Dendritic cell treated with granulocyte-macrophage colony-stimulating factor and Interleukin-4, amounts not matched to agents 40 ng/mL and 50 ng/mL, for 4 days (primary cell): ENCODE data around the gene RNASEH2A.
A peak's percentile ranks its signal among the peaks of the same experiment; 100 is the strongest.

Experiments used
- H3K27ac Mint-ChIP-seq: one replicate; pipeline ENCODE4 v1.8.0; 2022; ENCODE audit warnings: mild to moderate bottlenecking, mixed read lengths
- H3K27me3 Mint-ChIP-seq: one replicate; pipeline ENCODE4 v1.8.0; 2022; ENCODE audit warnings: mild to moderate bottlenecking, mixed read lengths
- H3K36me3 Mint-ChIP-seq: one replicate; pipeline ENCODE4 v1.8.0; 2022; ENCODE audit warnings: low read depth, mixed read lengths
- H3K4me1 Mint-ChIP-seq: one replicate; pipeline ENCODE4 v1.8.0; 2022; ENCODE audit warnings: low read depth, mixed read lengths
- H3K4me3 Mint-ChIP-seq: one replicate; pipeline ENCODE4 v1.8.0; 2022; ENCODE audit warnings: mild to moderate bottlenecking, moderate library complexity, mixed read lengths
- H3K9me3 Mint-ChIP-seq: one replicate; pipeline ENCODE4 v1.8.0; 2022; ENCODE audit warnings: mixed read lengths
- intact Hi-C: fragments of 100-400 bp; cut with micrococcal nuclease; formaldehyde crosslinking; loops from one replicate; pipeline ENCODE4 v1.15.0; 2022

The RNASEH2A gene

GRCh38 chr19:12786141-12786870 is 20.1 kb upstream of the RNASEH2A start:
- H3K4me1 Mint-ChIP-seq = peaks cover 41% of the 10 kb centered on the region
- H3K36me3 Mint-ChIP-seq = peaks cover 20% of the 10 kb centered on the region
- H3K27ac Mint-ChIP-seq = no peak overlapping the region
- H3K4me3 Mint-ChIP-seq = peak overlapping the region; percentile 40
- H3K9me3 Mint-ChIP-seq = no peaks in the 10 kb centered on the region
- intact Hi-C loops = no loop called here
- no peaks in the 10 kb centered on the region for H3K27me3 Mint-ChIP-seq

GRCh38 chr19:12786952-12787351 is 19.4 kb upstream of the RNASEH2A start:
- no peaks in the 10 kb centered on the region for H3K27me3 Mint-ChIP-seq
- H3K9me3 Mint-ChIP-seq = no peaks in the 10 kb centered on the region
- intact Hi-C loops = no loop called here
- peaks cover 35% of the 10 kb centered on the region for H3K4me1 Mint-ChIP-seq
- H3K4me3 Mint-ChIP-seq = peak overlapping the region; percentile 40
- no peak overlapping the region for H3K27ac Mint-ChIP-seq
- H3K36me3 Mint-ChIP-seq = peaks cover 27% of the 10 kb centered on the region

DNA sequence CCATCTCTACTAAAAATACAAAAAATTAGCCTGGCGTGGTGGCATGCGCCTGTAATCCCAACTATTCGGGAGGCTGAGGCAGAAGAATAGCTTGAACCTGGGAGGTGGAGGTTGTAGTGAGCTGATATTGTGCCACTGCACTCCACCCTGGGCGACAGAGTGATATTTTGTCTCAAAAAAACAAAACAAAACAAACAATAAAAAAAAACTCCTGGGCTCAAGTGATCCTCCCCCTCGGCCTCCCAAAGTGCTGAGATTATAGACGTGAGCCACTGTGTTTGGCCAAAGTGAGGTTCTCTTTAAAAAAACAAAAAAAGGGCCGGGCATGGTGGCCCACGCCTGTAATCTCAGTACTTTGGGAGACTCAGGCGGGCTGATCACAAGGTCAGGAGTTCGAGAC is 18.9 kb upstream of the RNASEH2A start:
- Mint-ChIP-seq H3K4me3 (no peak overlapping the region), H3K4me1 (peaks cover 31% of the 10 kb centered on the region), H3K9me3 (no peaks in the 10 kb centered on the region), H3K36me3 (peaks cover 32% of the 10 kb centered on the region), H3K27me3 (no peaks in the 10 kb centered on the region), H3K27ac (no peak overlapping the region)
- intact Hi-C loops = no loop called here

DNA sequence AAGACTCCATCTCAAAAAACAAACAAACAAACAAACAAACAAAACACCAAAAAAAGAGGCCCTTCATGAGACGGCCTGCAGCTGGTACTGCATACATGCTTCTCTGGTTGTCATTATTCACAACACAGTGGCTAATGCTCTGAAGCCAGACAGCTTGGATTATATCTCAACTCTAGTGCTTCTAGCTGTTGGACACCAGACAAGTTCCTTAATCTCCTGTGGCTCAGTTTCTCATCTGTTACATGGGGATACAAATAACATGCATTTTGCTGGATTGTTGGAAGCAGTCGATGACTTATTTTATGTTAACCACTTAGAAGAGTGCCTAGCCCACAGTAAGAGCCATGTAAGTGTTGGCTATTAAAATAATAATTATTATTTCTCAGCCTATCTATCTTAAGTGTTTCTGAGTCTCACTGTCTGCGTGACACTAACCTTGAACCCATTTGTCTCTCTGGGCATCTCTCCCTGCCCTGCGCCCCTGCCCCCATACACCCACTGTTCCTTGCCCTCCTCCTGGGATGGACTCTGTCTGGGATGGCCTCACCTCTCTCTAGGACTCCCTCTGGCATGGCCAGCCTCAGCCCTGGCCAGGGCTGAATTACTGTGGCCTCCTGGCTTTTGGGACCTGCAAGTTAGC is 18.2 kb upstream of the RNASEH2A start:
- H3K36me3 Mint-ChIP-seq = peaks cover 39% of the 10 kb centered on the region
- intact Hi-C loops = no loop called here
- H3K27ac Mint-ChIP-seq = no peak overlapping the region
- H3K27me3 Mint-ChIP-seq = no peaks in the 10 kb centered on the region
- H3K4me3 Mint-ChIP-seq = peak overlapping the region; percentile 91
- H3K9me3 Mint-ChIP-seq = no peaks in the 10 kb centered on the region
- peaks cover 31% of the 10 kb centered on the region for H3K4me1 Mint-ChIP-seq

DNA sequence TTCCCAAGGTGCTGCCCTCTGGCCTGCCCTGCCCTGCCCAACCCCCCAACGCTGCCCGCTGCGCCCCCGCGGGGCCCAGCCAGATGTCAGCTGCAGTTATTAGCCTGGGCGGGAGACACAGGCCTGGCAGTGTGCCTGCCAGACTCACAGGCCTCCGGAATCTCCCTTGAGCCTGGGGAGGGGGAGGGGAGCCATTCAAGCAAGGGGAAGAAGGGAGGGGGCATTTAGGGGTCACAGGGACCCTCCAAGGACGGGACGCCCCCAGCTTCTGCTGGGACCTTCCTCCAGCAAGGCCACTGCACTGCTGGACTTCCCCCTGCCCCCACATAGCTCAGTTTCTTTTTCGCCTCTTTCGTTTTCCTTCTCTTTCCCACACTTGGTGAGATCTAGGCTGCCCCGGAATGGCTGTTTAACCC is 17.7 kb upstream of the RNASEH2A start:
- Mint-ChIP-seq H3K4me3 (peak overlapping the region; percentile 91), H3K27me3 (no peaks in the 10 kb centered on the region), H3K36me3 (peaks cover 44% of the 10 kb centered on the region), H3K9me3 (no peaks in the 10 kb centered on the region), H3K27ac (no peak overlapping the region), H3K4me1 (peaks cover 31% of the 10 kb centered on the region)
- intact Hi-C loops = no loop called here

DNA sequence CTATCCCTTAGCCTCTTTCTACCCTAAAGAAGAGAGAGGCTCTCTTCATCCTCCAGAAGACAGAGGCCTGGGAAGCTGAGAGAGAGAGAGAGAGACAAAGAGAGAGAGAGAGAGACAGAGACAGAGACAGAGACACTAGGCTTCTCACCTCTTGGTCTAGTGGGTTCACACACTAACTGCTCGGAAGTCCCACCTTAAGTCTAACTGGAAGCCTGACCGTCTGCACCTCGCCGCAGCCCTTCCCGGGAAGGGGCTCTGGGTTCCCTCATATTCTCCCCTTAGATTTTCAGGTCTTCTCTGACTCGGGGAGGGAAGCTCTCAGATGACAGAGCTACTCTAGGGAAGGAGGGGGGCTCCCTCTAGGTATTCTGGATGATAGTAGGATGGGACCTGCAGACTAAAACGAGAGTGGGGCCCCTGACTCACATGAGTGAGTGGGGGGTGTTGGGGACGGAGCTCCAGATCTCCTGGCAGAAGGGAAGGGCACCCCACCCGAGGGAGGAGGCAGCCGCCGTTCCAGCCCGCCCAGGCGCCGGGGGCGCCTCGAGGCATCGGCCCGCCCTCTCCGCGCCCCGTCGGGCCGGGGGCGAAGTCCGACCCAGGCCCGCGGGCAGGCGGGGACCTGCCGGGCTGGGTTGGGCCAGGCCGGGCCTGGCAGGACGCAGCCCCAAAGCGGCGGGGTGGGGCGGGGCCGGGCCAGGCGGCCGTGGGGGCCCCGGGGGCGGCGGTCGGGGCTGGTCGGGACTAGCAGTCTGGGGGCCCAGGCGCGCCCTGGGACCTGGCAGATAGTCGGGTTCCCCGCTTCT is 17.1 kb upstream of the RNASEH2A start:
- Mint-ChIP-seq H3K27me3 (no peaks in the 10 kb centered on the region), H3K4me1 (peaks cover 35% of the 10 kb centered on the region), H3K9me3 (no peaks in the 10 kb centered on the region), H3K27ac (no peak overlapping the region), H3K4me3 (peak overlapping the region; percentile 95), H3K36me3 (peaks cover 50% of the 10 kb centered on the region)
- intact Hi-C loops = no loop called here

- H3K36me3 Mint-ChIP-seq = peaks cover 51% of the 10 kb centered on the region
These were observed 16.3 kb upstream of the RNASEH2A start for GRCh38 chr19:12789904-12790619.

GRCh38 chr19:12790628-12791344 is 15.6 kb upstream of the RNASEH2A start:
- Mint-ChIP-seq H3K4me3 (peak overlapping the region; percentile 95), H3K27ac (no peak overlapping the region), H3K27me3 (no peaks in the 10 kb centered on the region), H3K4me1 (peaks cover 48% of the 10 kb centered on the region), H3K9me3 (no peaks in the 10 kb centered on the region), H3K36me3 (peaks cover 51% of the 10 kb centered on the region)
- intact Hi-C loops = loop anchor here (1.0 kb wide), 2 partner anchors 8 to 13 kb away; no protein-coding TSS in a partner anchor

More at GRCh38 chr19:12789904-12790619, 16.3 kb upstream of the RNASEH2A start:
- no peaks in the 10 kb centered on the region for H3K27me3 Mint-ChIP-seq
- H3K4me1 Mint-ChIP-seq = peaks cover 43% of the 10 kb centered on the region
- peak overlapping the region; percentile 95 for H3K4me3 Mint-ChIP-seq
- no peaks in the 10 kb centered on the region for H3K9me3 Mint-ChIP-seq
- intact Hi-C loops = loop anchor here (1.0 kb wide), 1 partner anchor 8 kb away; no protein-coding TSS in a partner anchor
- no peak overlapping the region for H3K27ac Mint-ChIP-seq

DNA sequence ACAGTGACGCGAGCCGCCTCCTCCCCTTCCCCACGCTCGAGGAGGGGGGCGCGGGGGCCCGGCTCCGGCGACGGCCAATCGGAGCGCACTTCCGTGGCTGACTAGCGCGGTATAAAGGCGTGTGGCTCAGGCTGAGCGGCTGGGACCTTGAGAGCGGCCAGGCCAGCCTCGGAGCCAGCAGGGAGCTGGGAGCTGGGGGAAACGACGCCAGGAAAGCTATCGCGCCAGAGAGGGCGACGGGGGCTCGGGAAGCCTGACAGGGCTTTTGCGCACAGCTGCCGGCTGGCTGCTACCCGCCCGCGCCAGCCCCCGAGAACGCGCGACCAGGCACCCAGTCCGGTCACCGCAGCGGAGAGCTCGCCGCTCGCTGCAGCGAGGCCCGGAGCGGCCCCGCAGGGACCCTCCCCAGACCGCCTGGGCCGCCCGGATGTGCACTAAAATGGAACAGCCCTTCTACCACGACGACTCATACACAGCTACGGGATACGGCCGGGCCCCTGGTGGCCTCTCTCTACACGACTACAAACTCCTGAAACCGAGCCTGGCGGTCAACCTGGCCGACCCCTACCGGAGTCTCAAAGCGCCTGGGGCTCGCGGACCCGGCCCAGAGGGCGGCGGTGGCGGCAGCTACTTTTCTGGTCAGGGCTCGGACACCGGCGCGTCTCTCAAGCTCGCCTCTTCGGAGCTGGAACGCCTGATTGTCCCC is 14.9 kb upstream of the RNASEH2A start, which contains the start of gene JUNB:
TSS of gene JUNB (plus strand) at position 142 of the 706 bp plus-strand sequence. CDS start at position 428, 286 bp downstream.
- Mint-ChIP-seq H3K9me3 (no peaks in the 10 kb centered on the region), H3K27me3 (no peaks in the 10 kb centered on the region), H3K27ac (no peak within 1 kb of the TSS), H3K4me1 (peaks cover 55% of the 10 kb centered on the region), H3K36me3 (peaks cover 51% of the 10 kb centered on the region), H3K4me3 (peak within 1 kb of the TSS; percentile 95)
- intact Hi-C loops = loop anchor here (1.0 kb wide), 1 partner anchor 14 kb away; no protein-coding TSS in a partner anchor

DNA sequence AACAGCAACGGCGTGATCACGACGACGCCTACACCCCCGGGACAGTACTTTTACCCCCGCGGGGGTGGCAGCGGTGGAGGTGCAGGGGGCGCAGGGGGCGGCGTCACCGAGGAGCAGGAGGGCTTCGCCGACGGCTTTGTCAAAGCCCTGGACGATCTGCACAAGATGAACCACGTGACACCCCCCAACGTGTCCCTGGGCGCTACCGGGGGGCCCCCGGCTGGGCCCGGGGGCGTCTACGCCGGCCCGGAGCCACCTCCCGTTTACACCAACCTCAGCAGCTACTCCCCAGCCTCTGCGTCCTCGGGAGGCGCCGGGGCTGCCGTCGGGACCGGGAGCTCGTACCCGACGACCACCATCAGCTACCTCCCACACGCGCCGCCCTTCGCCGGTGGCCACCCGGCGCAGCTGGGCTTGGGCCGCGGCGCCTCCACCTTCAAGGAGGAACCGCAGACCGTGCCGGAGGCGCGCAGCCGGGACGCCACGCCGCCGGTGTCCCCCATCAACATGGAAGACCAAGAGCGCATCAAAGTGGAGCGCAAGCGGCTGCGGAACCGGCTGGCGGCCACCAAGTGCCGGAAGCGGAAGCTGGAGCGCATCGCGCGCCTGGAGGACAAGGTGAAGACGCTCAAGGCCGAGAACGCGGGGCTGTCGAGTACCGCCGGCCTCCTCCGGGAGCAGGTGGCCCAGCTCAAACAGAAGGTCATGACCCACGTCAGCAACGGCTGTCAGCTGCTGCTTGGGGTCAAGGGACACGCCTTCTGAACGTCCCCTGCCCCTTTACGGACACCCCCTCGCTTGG is 14.1 kb upstream of the RNASEH2A start:
- Mint-ChIP-seq H3K27ac (no peak overlapping the region), H3K36me3 (peaks cover 51% of the 10 kb centered on the region), H3K4me3 (peak overlapping the region; percentile 95), H3K27me3 (no peaks in the 10 kb centered on the region), H3K9me3 (no peaks in the 10 kb centered on the region), H3K4me1 (peaks cover 55% of the 10 kb centered on the region)
- intact Hi-C loops = no loop called here

GRCh38 chr19:12792853-12793289 is 13.5 kb upstream of the RNASEH2A start:
- intact Hi-C loops = no loop called here
- Mint-ChIP-seq H3K4me1 (peaks cover 54% of the 10 kb centered on the region), H3K36me3 (peaks cover 55% of the 10 kb centered on the region), H3K4me3 (peak overlapping the region; percentile 95), H3K27me3 (no peaks in the 10 kb centered on the region), H3K9me3 (no peaks in the 10 kb centered on the region), H3K27ac (no peak overlapping the region)
